Central memory CD4-positive, alpha-beta T cell (primary cell): Measurements from ENCODE around the gene CANT1.

Source experiments
- DNase-seq: peaks from one replicate; pipeline ENCODE4 v3.0.0; 2022

The CANT1 gene

DNA sequence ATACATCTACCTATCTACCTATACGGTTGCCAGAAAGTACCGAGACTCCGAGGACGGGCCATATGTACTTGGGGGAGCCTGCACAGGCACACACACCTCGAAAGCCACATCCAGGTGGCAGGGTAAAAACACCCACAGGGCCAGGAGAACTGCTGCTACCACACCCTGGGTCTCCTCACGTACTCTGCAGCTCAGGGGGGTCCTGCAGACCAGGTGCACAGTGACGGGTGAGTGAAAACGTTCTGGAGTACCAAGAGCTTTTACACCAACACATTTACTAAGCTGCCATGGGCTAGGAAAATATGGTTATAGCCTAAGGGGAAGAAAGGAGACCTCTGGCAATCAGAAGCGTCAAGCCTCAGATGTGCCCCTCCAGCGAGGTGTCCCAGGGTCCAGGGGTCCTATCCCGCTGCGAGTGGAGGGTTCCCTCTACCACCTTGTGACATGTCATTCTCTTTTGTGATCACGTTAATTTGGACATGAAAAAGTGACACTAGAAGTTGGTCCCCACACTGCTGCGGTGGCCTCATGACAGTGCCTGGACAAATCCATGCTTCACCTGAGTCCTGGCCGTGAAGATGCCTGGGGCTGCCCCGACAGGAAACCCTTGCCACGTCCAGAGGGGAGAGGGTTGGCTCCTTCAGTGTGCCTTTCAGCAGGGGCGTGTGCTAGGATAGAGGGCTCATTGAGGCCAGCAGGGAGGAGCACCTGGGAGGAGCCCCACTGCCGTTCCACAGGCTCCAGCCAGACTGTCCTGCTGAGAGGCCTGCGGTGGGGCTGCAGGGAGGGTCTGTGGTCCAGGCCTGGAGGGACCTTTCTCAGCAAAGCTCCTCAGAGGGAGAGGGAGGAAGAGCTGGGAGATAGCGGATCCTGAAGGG lies 1.8 kb downstream of the CANT1 start:
- DNase-seq = no peak

DNA sequence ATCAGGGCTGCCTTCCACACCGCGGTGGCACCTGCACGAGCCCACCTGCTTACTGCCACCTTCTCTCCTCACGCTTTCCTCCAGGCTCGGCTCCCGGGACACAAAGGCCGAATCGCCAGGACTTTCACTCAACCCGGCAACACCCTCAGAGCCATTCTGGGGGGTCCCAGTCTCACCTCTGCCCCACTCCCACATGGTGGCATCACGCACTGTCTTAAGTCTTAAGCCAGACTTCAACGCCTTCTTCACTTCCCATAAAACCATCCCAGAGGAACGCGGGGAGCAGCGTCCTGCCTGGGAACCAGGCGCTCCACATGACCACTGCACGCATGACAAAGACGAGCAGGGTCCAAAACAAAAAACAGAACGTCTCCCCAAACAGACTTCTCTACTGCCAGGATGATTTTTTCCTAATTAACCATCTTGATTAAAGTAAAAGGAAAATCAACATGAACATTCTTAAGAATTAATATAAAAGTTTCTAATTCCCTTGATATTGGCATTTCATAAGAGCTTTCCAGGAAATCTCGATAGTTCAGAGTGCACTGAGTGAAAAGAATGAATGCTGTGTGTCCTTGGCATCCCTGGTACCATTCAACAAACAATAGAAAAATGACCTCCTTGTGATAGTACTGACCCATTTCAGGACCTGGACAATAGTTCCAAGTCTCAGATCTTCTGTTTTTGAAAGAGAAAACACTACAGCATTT lies 2.6 kb downstream of the CANT1 start:
- no peak for DNase-seq

DNA sequence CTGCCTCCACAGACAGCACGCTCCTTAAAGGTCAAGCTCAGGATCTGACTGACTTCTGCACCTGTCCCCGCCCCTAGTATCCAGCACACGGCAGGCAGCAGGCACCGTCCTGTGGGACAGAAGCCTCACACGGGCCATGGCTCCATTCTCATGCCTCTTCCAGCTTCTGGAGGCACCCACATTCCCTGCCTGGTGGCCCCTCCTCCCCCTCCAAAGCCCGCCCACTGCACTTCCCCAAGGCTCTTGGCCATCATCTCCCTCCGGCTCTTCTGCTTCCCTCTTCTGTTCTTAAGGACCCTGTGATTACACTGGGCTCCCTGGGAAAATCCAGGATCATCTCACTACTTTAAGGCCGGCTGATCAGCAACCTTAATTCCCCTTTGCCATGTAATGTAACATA lies 3.5 kb downstream of the CANT1 start:
- DNase-seq = no peak

GRCh38 chr17:79005063-79005861 lies 4.3 kb downstream of the CANT1 start:
- no peak for DNase-seq

DNA sequence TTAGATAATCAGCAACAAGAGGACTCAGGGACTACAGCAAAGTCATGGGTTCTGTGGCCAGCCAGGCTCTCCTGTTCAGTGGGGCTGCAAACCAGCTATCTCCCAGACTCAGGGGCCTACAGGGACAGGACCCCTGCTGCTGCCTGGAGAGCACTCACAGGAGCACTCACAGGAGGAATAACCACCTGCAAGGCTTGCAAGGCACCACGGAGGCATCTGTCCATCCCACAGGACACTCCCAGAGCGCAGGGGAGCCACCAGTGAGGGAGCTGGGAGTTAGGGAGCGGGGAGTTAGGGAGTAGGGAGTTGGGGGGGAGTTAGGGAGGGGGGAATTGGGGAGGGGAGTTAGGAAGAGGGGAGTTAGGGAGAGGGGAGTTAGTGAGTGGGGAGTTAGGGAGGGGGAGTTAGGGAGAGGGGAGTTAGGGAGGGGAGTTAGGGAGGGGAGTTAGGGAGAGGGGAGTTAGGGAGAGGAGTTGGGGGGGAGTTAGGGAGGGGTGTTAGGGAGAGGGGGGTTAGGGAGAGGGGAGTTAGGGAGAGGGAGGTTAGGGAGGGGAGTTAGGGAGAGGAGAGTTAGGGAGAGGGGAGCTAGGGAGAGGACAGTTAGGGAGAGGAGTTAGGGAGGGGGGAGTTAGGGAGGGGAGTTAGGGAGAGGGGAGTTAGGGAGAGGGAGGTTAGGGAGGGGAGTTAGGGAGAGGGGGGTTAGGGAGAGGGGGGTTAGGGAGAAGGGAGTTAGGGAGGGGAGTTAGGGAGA lies 5.7 kb downstream of the CANT1 start:
- DNase-seq = no peak

DNA sequence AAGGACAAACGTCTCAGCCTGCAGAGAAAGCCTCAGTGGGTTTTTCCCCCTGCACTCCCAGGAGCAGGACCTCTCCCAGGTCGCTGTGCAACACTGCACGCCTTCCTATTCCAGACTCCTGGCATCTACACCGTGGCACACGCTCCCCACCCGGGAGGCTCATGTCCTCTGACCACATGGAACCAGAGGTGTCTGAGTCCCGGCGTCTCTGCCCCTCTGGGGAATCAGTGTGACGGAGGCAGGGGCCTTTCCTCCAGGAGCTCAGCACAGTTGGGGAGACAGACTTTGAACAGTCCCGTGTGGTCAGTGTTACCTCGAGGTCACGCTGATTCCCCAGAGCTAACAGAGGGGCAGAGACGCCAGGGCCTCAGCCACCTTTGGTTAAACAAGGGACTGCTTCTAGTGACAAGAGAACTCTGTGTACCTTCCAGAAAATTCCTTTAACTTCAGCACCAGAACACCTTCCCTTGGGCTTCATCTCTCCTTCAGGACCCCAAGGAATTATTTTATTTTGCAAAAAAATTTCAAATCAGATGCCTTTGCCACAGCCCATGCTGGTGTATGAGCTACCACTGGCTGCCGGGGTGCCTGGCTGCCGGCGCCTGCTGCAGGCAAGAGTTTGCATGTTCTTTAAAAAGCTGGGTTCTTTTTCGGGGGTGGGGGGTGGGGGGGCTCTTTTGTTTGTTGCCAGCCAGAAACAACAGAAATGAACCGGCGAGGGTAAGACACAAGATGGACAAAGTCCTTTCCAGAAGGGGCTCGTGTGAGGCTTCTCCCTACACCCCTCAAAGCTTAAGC lies 6.6 kb downstream of the CANT1 start:
- DNase-seq = no peak

DNA sequence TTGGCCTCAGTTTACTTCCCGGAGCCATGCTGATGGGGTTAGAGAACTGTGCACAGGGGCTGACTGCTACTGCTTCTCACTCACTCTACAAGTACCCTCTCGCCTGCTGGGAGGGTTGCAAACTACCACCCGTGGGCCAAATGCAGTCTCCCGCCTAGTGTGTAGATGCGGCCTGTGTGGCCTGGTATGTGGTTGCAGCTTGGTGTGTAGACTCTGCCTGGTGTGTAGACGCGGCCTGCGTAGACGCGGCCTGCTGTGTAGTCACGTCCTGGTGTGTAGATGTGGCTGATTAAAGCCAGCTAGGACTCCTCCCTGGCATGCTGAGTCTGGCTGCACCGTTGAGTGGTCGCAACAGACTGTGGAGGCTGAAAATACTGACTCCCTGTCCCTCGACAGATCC lies 7.3 kb downstream of the CANT1 start:
- no peak for DNase-seq

DNA sequence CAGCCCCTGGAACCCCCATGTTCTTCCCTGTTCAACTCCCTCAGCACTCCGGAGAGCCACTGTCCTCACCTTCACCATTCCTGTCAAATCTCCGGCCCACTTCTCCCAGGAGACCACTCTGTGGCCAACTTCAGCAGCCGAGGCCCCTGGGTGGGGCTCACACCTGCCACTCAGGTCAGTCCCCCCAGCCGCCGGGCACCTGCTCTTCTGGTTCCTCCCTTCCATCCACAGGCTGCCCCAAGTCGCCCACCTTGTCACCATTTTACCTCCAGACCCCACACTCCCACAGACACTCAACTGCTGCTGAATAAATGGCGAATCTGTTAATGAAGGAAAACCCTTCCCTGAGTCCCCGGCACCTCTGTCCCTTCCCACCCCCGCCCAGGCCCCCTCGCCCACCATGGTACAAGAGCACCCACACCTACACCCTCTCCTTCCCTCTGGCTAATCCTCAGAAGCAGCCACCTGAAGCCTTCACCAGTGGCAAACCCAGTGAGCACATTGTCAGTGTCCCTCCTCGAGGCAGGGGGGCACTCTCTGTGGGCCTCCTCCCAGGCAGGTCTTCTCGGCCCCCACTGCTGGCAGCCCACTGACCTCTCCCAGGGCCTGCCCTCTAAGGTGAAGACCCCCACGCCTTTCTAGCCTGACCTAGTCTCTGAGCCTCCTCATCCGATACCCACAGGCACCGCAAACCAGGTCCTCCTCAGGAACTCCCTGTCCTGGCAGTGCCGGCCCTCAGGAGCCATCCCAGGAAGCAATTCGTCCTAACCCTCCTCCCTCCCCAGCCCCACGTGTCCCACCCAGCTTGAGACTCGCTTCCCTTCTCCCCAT lies 8.2 kb downstream of the CANT1 start:
- DNase-seq = no peak

GRCh38 chr17:79000396-79001189 lies 9.0 kb downstream of the CANT1 start:
- no peak for DNase-seq

DNA sequence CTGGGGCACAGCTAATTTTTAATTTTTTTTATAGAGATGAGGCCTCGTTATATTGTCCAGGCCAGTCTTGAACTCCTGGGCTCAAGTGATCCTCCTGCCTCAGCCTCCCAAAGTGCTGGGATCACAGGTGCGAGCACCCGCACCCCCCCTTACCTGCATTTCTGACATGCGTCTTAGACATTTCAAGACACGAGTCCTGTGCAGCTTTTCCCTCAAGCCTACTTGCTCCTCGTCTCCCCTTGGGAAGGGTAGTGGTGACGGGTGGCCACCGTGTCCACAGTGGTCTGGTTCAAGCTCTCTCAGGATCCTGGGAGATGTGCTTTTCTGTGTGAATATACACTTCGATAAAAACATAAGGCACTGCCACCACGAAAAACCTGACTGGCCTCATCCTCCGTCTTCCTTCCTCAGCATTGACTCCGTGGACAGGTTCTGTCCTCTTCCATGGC lies 9.6 kb downstream of the CANT1 start:
- no peak for DNase-seq

DNA sequence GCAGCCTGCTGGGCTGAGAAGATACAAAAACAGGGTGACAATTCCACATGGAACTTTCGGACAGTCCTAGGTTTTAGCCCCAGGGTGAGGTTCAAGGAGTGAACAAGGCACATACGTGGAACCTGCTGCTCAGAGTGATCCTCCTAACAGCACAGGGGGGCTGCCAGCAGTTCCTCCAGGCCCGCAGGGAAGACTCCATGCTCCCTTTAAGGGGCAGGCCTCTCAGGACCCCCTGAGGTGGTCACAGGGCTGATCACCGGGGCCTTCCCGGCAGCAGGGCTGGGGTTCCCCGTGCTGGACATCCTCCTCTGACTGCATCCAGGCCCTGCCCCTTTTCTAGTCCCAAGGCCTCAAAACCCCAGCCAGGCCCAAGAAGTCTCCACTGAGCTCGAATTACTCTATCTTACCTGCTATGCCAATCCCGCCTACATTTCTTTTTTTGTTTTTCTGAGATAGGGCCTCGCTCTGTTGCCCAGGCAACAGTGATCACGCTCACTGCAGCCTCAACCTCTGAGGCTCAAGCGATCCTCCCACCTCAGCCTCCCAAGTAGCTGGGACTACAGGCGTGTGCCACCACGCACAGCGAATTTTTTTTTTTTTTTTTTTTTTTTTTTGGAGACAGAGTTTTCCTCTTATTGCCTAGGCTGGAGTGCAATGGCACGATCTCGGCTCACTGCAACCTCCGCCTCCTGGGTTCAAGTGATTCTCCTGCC lies 10.4 kb downstream of the CANT1 start:
- no peak for DNase-seq

- DNase-seq = no peak
Measured at GRCh38 chr17:78998311-78999055, 11.1 kb downstream of the CANT1 start.

- DNase-seq = no peak
Measured at GRCh38 chr17:78997881-78998280, 11.7 kb downstream of the CANT1 start.

DNA sequence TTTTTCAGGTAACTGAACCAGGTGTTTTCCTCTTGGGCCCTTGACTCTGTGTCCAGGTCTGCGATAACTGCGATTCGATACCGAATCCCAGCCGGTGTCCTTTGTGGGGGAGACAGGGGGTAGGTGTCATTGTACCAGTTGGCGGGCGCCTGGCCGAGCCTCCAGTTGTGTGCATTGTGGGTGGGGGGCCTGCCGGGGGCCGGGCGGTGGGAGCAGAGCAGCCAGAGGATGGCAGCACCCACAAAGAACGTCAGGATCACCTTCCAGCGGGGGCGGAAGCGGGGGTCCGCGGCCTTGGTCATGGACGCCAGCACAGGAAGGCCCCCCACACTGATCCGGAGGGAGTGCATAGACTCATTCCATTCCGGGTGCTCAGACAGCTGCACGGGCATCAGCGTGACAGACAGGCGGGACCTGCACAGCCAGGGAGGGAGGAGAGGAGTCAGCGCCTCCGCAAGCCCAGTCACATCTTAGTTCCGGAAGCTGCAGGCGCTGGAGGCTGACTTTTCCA lies 12.3 kb downstream of the CANT1 start:
- no peak for DNase-seq

- DNase-seq = no peak
Measured at GRCh38 chr17:78996781-78997201, 12.8 kb downstream of the CANT1 start.

DNA sequence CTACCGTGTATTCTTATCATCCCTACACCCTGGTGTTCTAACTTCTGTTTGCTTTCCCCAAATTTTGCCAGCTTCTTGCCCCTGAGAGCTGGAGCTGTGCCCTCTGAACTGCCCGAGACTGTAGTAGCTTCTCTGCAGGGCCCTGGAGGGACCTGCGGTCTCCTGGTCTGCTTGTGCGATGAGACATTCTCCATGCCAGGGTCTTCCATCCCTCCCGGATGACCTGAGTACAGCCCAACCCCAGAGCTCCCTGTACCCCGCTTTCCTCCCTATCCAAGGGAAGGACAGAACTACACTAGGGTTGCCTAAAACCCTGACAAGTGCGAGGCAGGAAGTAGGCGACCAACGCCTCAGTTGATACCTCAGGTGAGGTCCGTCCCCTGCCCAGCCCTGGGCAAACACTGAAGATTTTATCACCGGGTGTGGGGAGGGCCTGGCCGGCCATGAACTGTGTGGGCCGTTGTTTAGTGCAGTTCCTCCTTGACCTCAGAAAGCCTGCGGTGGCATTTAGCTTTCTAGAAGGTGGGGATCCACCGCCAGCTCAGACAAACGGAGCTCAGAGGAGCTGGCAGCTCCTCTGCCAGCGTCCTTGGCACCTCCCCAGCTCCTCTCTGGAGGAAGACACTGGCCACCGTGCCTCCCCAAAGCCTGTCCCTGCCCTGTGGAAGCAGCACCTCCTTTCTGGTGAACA lies 13.7 kb downstream of the CANT1 start:
- DNase-seq = no peak

DNA sequence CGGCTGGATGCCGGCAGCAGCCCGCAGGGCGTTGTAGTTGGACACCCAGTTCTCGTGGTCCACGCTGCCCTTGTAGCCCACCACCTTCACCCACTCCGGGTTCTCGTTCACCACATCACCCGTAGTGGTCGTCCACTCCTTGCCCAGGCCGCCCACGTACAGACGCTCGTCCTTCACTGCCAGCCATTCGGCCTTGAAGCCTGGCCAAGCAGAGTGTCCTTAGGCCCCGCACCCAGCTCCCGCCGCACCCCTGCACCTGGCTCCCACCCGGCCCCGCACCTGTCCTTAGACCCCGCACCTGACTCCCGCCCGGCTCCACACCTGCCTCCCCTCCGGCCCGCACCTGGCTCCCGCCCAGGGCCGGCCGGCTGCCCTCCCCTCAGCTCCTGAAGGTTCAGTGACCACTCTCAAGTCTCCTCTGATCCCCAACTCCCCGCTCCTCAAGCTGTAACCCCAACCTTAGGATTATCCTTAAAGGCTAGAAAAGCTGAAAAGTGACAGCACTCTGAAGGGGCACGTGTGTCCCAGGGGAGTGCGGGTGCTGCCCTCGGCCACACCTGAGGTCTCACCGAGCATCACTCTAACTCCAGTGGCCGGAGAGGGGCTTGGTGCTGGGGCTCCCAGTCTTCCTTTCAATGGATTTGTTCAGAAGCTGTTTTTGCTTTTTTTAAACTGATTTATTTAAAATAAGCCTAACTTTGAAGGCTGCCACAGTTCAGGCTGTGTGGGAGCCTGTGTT lies 14.4 kb downstream of the CANT1 start:
- DNase-seq = no peak
